HTERT RPE-1 (cell line): Measurements from ENCODE around the gene FAM200A.
"Not testable (repeated sequence)": the region's sequence is repeated elsewhere in the genome, so short reads cannot be mapped to it uniquely, and the experiment has no call there.

Experiments
- in situ Hi-C: fragments of 300-500 bp; cut with MboI; formaldehyde crosslinking; loops from 4 replicates; pipeline ENCODE4 v1.14.3; 2020; ENCODE audit warnings: low sequenced_read_pairs

Gene FAM200A

DNA sequence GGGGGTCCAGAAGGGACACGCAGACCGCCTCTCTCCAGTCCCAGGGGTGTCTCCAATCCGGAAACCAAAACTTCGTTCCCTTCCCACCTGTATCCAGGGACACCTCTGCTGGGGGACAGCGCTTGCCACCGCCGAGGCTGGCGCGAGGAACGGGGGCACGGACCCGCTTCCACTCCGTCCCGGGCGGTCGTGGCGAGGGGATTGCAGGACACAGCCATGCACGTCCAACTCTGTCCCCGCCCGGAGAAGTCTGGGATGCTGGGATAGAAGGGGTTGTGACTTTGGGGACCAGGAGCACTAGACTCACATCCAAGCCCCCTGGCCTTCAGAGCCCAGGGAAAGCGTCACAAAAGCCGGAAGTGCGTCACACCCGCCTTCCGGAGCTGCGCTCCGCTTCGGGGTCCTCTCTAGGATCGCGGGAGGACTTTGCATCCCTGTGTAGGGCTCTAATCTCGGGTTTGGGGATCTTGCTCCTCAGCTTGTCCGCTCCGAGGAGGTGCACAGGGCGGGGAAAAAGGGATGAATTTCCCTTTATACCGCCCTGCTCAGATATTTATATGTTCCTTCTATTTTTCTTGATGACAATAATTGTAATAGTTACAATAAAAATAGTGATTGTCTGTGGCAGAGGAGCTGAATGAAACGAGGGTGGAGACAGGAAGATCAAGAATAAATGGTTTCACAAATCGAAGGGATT, at the start of gene FAM200A:
FAM200A (minus strand) TSS at position 348 of the 697 bp plus-strand sequence. CDS start 3,707 bp downstream, outside the sequence.
- in situ Hi-C loops: no loop called here

DNA sequence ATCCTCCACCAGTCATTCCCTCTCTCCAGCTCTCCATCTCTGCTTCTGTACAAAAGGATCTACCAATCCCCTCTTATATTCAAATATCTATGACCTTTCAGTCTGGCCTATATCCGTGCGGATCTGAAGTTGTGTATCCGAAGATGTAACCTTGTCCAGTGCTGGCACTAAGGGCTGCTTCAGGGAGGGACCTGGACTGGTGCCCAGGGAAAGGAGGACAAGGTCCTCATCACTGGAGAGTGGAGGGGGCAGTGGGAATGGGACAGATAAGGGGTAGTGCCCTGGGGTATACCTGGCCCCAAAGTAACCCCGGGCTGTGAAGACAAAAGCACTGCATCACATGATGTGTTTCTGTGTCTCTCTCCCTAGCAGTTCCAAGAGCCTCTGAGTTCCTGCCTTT, 47.9 kb upstream of the FAM200A start:
- in situ Hi-C loops: no loop called here

DNA sequence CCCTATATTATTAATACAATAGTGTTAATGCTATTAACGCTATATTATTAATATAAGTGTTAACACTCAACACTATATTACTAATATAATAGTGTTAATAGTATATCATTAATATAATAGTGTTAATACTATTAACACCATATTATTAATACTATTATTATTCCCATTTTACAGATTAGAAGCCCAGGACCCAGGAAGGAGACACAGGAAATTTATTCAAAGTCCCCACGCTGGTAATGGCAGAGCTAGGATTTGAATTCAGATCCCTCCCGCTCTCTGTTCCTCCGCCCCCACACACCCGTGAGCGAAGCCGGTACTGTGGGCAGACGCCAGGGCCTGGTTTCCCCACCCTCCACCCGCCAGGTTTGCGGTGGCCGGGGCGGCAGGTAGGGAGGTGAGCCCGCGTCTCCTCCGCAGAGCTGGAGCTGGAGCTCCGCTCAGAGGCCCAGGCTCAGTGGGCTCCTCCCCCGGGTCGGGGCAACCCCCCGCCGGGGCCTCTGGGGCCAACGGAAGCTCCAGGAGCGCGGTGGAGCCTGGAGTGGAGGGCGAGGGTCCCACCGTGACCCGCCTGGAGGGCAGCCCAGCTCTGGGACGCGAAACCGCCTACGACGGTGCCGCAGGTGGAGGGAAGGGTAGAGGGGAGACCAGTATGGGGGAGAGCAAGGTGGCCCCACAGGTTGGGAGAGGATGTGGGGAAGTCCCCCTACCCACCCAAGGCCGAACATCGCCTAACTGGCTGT, 46.0 kb upstream of the FAM200A start, which contains the start of gene TMEM225B:
TMEM225B (plus strand) TSS at position 506 of the 740 bp plus-strand sequence. CDS start 6,122 bp downstream, outside the sequence.
- in situ Hi-C loops: no loop called here

DNA sequence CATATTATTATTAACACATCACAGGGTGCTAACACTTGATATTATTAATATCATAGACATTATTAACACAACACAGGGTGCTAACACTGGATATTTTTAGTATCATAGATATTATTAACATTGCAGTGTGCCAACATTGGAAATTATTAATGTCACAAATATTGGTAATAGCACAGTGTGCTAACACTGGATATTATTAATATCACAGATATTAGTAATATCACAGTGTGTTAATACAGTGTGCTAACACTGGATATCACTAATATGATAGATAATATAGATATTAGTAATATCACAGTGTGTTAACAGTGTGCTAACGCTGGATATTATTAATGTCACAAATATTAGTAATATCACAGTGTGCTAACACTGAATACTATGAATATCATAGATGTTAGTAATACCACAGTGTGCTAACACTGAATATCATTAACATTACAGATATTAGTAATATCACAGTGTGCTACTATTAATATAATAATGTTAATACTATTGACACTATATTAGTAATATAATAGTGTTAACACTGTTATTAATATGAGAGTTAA, 44.6 kb upstream of the FAM200A start:
- in situ Hi-C loops: no loop called here

DNA sequence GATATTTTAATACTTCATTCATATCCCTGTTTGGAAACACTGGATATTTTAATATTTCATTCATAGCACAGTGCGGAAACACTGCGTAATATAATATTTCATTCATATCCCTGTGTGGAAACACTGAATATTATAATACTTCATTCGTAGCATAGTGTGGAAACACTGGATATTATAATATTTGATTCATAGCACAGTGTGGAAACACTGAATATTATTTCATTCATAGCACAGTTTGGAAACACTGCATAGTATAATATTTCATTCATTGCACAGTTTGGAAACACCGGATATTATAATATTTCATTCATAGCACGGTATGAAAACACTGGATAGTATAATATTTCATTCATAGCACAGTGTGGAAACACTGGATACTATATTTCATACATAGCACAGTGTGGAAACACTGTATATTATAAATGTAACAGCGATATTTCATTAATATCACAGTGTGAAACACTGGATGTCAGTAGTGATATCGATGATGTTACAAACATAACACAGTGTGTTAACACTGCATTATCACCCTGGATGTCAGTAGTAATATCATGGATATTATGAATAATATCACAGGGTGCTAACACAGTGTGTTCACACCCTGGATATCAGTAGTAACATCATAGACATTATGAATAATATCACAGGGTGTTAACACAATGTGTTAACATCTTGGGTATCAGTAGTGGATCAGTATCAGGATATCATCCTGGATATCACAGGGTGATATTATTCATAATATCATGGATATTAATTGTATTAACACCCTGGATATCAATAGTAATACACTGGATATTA, 43.2 kb upstream of the FAM200A start:
- in situ Hi-C loops: no loop called here

DNA sequence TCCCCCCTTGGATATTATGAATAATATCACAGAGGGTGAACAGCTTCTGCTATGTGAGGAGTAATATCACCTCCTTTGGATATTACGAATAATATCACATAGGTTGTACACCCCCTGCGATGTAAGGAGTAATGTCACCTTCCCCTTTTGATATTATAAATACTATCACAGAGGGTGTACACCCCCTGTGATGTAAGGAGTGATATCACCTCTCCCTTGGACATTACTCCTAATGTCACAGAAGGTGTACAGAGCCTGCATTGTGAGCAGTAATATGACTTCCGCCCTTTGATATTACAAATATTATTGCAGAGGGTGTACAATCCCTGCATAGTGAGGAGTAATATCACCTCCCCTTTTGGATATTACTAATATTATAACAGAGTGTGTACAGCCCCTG, 37.0 kb upstream of the FAM200A start:
- in situ Hi-C loops: no loop called here

DNA sequence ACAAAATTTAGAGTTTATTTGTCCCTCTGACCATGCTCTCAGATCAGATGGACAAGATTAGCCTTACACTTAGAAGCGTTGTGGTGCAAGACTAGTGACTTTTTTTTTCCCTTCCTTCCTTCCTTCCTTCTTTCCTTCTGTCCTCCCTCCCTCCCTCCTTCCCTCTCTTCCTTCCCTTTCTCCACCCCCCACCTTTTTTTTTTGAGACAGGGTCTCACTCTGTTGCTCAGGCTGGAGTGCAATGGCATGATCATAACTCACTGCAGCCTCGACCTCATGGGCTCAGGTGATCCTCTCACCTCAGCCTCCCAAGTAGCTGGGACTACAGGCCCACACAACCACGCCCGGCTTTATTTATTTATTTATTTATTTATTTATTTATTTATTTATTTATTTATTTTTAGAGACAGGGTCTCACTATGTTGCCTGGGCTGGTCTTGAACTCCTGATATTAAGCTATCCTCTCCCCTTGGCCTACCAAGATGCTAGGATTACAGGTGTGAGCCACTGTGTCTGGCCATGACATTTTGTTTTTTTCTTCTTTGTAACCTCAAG, 28.9 kb upstream of the FAM200A start:
- in situ Hi-C loops: not testable (repeated sequence)

DNA sequence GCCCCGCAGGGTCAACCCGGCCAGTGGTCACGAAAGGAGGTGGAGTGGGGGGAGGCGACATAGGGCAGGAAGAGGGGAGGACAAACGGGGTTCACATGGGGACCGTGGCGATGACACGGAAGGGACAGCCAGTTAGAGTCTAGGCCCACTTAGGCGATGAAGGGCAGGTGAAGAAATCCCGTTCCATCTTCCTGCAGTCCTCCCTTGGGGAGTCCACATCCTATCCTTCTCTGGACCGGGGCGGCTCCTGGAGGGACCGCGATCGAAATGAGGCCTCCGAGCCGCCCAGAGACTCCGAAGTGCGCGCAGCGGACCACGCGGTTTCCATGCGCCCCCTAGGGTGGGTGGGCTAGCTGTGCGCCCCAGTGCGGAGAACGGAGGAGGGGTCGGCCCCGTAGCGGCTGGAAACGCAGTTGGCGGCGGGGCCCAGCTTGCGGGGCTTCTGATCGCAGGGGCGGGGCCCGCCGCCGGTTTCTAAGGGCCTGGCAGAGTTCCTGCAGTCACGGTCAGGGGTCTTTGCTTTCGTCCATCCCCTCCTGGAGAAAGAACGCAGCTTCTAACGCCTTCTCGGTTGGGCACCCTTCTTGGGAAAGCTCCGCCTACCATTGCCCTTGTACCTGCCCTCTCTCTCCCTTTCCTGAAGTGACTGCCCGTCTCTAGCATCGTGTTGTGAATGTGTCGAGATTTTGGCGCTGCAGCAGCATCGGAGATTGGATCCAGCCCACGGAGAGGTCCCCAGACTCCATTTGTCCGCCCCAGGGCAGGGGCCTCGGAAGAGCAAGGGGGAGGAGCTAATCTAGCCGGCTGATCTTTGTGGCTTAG, 28.3 kb upstream of the FAM200A start:
- in situ Hi-C loops: no loop called here

DNA sequence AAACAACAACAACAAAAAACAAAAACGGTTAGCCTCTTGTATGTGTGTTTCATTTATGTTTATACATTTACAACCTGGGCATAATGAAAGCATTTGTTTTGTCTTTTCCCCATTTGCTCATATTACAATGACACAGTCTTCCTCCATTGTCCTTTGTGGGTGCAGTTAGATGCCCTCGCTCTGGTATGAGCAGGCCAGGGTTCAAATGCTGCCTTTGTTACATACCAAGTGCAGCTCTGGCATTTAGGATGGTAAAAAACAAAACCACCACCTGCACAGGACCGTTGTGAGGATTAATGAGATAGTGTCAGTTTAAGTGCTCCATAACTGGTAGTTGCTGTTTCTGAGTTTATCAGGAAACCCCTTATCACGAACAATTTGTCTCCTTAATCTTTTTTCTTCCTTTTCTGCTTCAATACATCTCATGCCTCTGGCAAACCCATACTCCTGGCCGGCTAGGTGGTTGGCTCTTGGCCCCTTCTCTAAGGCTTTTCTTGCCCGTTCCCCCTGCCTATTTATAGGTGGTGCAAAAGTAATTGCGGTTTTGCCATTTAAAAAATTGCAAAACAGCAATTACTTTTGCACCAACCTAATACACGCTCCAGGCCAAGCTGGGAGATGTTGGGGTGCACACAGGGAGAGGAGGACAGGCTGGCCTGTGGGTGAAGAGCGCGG, 27.5 kb upstream of the FAM200A start:
- in situ Hi-C loops: no loop called here

DNA sequence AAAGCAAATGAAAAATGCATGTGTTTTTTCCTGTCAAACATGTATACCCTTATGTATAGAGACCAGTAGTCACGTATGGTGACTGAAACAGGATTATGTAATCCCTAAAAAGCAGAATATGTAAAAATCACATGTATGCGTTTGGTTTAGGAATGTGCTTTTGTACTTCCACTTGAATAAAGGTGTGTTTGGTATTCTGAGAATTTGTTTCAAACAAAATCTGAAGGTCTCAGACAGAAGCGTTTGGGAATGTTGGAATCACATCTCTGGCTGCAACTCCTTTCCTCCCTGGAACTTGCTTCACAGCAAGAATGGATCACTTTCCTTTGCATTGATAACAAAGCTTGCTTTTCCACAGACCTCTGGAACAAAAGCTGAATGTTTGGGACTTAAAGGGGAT, 24.3 kb upstream of the FAM200A start:
- in situ Hi-C loops: no loop called here

DNA sequence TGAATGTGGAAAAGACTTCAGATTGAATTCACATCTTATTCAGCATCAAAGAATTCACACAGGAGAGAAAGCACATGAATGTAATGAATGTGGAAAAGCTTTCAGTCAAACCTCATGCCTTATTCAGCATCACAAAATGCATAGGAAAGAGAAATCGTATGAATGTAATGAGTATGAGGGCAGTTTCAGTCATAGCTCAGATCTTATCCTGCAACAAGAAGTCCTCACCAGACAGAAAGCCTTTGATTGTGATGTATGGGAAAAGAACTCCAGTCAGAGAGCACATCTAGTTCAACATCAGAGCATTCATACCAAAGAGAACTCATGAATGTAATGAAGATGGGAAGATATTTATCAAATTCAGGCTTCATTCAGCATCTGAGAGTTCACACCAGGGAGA, 21.3 kb upstream of the FAM200A start:
- in situ Hi-C loops: no loop called here

DNA sequence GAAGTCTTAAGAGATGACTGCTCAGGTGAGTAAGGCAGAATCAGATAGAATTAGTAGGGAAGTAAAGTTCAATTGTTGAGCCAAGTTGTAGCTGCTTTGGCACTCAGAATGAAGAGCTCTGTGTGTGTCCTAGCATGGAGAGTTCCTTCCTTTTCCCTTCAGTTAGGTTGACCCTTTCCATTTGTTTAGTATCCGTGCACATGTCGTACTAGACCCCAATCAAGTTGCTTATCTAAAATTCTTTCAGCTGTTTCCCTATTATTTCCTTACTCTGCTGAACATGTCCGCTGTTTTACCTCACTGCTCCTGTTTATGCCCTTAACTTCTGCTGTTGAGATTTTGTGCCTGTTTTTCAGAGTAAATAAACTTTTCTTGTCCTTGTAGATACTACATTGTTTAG, 19.9 kb upstream of the FAM200A start:
- in situ Hi-C loops: no loop called here

DNA sequence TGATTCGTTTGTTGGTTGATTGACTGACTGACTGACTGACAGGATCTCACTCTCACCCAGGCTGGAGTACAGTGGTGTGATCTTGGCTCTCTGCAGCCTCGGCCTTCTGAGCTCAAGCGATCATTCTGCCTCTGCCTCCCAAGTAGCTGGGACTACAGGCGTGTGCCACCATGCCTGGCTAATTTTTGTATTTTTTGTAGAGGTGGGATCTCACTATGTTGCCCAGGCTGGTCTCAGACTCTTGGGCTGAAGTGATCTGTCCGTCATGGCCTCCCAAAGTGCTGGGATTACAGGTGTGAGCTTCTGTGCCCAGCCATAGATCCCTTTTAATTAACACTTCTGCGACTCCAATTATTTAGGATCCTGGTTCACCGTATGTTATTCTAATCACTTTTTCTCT, 16.9 kb upstream of the FAM200A start:
- in situ Hi-C loops: not testable (repeated sequence)

DNA sequence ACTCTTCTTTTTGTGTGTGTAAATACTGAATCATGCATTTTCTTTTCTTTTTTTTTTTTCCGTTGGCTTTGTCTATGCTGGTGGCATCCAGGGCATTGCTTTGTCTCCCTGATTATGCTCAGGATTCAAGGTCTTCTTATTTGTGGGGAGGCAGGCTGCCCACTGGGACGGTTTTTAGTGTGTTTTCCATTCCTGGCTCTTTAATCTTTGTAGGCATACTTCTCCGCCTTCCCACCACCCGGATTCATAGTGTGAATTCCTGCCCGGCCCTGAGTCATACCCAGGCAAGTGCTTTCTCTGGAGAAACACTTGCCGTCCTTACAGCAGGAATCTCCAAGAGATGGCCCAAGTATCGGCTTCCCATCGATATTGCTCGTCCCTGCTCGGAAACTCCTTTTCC, 11.7 kb upstream of the FAM200A start:
- in situ Hi-C loops: no loop called here

DNA sequence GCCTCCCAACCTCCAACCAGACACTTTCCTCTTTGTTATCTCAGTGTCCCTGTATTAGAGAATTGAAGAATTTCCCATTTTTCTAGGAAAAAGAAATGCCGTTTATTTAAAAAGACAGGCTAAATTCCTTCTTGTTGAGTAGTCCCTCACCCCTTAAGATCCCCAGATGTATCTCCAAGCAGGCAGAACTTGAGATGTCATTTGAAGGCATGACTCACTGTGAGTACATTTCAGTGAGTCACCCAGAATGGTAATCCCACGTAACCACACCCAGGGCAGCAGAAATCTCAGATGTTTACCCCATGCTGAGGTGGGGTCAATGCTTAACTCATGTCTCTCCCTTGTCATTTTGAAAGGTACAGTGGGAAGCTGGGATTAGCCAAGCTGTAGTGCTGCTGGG, 10.9 kb upstream of the FAM200A start:
- in situ Hi-C loops: no loop called here

DNA sequence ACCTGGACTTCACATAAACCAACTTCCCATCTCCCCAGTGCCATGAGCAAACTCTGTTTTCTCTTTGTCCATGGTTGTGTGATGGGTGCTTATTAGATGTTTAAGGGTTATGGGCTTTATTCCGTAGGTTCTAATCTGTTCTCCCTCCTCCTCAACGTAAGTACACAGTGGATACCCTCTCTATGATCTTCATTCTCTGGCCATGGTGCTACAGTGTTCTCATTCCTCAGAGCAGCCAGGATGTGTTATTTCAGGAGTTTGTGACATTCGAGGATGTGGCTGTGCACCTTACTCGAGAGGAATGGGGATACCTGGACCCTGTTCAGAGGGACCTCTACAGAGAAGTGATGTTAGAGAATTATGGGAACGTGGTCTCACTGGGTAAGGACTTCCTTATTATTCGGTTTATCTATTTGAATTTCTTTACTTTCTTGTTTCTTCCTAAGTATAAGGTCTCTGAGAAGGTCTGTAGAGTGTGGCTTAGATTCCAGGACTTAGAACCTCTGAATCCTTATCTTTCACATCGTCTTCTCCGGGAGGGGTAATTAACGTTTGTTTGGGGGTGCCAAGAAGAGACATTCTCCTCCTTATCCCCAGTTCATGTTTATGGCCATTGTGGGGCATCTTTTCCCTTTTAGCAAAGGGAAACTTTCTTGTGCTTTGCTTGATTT, 10.3 kb upstream of the FAM200A start:
- in situ Hi-C loops: no loop called here

DNA sequence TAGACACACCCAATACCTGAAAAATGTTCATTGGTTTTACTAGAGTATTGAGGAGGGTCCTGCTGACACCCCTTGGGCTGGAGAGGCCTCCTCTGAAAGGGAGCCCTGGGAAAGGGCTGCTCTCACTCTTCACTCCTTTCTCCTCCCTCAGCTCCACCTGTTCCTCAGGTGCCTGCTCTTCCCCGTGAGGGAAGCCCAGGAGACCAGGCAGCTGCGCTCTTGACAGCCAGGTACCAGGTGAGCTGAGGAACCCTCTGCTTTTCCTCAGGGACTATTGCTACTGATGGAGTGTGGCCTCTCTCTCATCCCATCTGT, 9.8 kb upstream of the FAM200A start:
- in situ Hi-C loops: no loop called here

DNA sequence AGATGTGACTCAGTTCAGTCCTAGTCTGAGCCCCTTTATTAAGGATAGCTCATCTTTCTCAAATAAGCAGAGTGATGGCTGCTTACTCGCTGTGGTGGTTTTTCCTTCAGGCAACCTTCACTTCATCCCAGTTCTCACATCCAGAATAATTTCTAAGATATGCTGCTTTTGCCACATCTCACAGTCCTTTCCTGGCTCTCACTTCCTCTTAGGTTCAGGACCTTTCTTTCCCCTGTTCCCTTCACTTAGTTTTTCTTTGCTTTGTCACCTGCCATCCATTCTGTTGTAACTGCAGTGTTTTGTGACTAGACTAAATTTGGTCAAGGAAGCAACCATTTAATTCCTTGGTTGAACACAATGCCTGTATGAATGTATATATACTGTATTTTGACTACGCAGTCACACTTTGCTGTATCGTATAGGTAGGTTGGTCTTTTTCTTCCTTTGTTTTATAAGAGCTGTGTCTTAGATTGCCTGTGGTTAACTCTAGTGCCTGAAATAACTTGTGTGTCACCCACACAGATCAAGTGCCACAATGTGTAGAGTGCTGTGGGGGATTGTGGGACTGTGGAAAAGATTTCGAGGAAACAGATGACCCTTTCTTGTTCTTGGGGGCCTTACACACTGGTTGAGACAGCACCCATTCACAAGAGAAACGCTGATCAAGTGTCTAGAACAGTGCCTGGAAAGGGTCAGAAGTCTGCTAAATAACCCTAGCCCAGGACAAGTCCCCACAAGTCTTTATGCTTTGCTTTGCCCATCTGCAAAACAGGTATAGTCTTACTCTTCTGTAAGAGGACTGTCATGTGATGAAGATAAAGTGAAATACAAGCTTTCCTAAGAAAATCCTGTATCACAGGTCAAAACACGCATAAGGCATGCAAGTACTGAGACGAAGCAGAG, 9.2 kb upstream of the FAM200A start:
- in situ Hi-C loops: no loop called here
